GM19328 (cell line): ENCODE results near the gene RAPH1.
"Not testable (repeated sequence)": the region's sequence is repeated elsewhere in the genome, so short reads cannot be mapped to it uniquely, and the experiment has no call there.

Experiments used
- ATAC-seq: cut with Tn5 transposase; IDR thresholded peaks from one replicate; pipeline ENCODE4 v1.9.1; 2021; ENCODE audit warnings: mild to moderate bottlenecking, moderate library complexity; ENCODE audit not compliant: unreplicated experiment

The RAPH1 gene

DNA sequence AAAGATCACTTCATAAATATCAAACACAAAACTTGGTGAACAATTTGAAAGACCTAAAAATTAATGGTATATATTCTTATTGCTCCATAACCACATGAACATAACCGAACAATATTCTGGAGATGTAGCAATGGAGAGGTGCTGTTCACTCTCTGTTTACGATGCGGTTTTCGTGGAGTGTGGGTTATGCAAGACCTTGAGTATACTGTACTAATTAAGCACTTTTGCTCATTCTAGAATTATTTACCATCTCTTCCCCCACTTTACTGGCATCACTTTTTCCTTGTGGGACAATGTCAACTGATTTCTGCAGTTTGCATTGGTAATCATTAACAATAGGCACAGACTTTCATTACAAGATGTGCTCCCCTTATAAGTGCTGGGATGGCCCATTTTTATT is 97.6 kb downstream of the RAPH1 start:
- ATAC-seq, result no peak

- no peak for ATAC-seq
These were observed 98.6 kb downstream of the RAPH1 start for GRCh38 chr2:203436496-203436895.

DNA sequence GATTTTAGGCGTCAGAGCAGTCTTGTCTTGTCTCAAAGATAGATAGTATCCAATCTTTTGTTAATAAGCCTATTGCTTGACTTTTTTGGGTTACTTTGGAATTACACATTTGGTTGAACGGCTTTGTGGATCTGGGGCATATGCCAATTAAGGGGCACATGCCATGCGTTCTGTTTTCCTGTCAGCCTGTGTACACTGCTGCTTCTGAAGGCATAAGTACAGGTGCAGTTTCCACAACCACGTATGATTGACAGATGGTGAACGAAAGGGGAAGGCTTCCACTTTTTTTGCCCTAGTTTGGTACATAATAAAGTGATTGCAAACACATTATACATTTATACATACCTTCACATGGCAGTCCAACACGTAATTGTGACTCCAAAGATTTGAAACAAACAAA is 102.3 kb downstream of the RAPH1 start:
- no peak for ATAC-seq

DNA sequence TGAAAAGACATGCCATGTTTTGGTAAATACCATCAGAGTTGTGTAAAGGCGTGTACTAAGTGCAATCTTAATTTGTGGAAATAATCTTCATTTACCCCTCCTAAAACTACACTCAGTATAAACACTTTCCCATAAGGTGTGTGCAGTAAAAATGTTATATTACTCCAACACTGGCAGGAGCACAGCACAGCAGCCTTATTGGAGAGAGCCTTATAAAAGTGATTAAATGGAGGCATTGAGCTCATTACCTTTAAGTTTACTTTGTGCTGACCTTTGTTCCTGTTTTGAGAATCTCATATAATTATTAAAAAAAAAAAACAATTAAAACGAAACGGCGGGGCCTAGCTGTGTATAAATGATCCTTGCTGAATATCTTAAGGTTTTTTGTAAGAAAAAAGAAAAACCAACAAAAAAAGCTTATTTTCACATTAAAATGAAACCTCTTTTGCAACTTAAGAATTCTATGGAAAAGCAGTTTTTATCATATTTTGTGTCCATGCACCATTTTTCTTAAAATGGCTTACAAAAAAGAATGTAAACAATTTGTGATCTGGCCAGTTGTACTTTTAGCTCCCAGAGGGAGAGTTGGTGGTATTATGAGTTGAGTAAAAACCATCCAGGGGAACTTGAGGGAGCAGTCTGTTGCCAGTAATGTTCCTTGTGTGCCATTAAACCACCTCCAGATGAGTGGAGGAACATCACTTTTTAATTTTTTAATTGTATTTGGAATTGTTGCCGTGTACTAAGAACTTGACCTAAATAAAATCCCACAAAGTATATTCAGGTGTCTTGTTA is 103.5 kb downstream of the RAPH1 start:
- no peak for ATAC-seq

DNA sequence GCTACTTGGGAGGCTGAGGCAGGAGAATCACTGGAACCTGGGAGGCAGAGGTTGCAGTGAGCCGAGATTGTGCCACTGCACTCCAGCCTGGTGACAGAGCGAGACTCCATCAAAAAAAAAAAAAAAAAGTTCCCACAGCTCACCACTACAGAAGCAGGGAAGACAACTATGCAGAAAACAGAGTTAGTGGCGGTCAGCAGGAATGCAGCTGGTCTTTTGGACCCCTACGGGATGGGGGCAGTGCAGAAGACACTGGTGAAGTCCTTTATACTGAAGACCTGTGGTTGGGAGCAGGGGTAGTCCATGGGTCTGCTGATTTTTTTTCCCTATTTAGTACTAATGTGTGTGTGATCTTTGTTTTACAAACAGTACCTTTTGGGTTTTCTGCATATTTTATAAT is 105.5 kb downstream of the RAPH1 start:
- not testable (repeated sequence) for ATAC-seq

- ATAC-seq, result no peak
These were observed 108.0 kb downstream of the RAPH1 start for GRCh38 chr2:203427061-203427460.

GRCh38 chr2:203418271-203418670 is 116.8 kb downstream of the RAPH1 start:
- no peak for ATAC-seq

GRCh38 chr2:203413796-203414195 is 121.3 kb downstream of the RAPH1 start:
- ATAC-seq, result no peak

DNA sequence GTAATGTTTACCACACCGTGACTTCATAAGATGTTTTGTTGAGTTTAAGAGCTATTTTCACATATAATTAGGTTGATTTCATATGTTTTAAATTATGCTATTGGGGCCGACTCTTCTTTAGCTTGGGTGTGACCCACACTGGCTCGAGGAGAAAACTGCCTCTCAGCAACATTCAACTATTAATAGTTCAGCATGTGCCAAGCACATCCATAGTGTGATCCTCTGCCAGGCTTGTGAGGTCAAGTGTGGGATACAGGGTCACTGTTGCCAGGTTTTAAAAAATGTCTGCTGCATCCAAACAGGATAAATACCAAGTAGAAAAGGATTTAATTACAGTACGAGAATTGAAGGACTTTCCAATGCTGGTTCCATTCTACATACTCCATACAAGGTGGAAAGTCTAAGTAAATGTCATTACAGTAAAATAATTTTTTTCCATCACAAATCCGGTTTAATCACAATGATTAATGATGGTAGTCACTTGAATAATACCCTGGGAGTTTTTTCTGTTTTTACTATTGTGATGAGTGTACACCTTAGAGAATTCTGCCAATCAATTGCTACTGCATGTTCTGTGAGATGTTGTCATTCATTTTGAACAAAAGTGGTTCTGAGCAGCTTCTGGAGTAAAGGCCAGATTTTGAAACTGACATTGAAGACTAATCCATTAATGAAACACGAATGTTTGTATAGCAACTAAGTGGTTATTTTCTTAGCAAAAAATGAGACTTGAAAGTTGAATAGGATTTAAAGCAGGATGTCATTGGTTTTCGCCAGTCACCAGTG is 122.4 kb downstream of the RAPH1 start:
- ATAC-seq, result no peak

- ATAC-seq, result no peak
These were observed 127.6 kb downstream of the RAPH1 start for GRCh38 chr2:203407496-203407895.

GRCh38 chr2:203404996-203405395 is 130.1 kb downstream of the RAPH1 start:
- ATAC-seq, result no peak

DNA sequence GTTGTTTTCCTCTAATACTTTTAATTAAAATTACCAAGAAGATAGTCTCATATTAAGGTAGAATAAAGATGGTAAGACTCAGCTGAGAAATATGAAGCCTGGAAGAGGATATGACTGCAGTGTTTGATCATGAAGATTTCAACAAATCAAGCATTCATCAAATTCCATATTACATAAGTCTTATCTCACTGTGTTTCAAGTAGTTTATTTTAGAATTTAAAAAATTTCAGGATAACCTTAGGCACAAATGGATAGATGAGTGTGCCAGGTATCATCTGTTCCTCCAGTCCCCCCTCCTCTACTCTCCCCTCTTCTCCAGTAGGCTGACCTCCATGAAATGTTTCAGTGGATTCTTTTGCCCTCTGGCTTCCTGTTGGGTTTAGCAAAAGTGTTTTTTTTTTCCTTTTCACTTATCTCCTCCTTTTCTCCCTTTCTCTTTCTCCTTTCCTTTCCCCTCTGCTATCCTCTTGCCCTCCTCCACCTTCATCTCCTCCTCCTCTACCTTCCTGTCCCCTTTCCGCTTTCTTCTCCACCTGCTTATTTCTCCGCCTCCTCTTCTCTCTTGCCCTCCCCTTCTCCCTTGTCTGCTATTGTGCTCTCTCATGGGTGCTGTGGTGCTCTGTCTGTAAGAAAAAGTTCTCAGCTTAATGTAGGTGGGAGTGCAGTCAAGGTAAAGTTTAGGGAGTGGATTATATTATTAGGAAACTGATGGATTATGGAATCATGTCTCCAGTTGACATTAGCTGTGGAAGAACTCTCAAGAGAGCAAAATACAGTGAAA is 134.1 kb downstream of the RAPH1 start:
- ATAC-seq, result no peak

- no peak for ATAC-seq
These were observed 136.1 kb downstream of the RAPH1 start for GRCh38 chr2:203399031-203399430.

GRCh38 chr2:203396667-203397066 is 138.4 kb downstream of the RAPH1 start:
- ATAC-seq, result no peak

DNA sequence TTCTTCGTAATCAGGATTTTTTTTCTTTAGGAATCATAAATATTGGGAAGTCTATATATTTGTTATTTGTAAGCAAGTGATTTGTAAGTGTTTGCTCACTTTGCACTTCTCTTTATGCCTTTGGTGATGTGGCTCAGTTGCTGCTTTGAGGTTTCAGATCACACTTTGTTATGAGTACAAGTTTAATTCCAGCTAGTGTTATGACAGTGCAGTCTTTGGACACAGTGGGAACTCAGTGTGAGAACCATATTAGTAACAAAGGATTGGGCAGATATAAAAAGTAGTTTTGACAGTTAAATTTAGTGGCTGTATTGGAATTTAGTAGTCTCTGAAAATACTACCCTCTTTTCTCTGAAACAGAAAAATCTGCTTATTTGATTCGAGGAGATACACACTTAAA is 139.2 kb downstream of the RAPH1 start:
- no peak for ATAC-seq

- ATAC-seq, result no peak
These were observed 140.4 kb downstream of the RAPH1 start for GRCh38 chr2:203394519-203395227.

GRCh38 chr2:203388153-203388552 is 146.9 kb downstream of the RAPH1 start:
- not testable (repeated sequence) for ATAC-seq

DNA sequence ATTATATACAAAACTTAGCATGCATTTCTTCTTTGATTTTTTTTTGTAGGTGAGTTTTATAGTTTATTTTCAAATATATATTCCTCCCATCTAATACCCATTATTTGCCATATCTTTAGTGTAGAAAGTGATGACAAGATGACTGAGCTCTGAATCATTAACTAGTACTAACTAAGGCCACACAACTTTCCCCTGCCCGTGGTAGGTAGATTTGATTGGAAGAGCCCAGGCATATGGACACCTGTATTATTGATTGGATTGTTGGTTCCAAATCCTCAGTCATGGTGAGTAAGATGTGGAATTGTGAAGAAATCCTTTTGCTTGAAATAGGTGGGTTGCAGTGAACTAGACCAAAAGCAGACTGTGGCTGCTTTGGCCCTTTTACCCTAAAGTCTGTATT is 152.1 kb downstream of the RAPH1 start:
- ATAC-seq, result no peak

DNA sequence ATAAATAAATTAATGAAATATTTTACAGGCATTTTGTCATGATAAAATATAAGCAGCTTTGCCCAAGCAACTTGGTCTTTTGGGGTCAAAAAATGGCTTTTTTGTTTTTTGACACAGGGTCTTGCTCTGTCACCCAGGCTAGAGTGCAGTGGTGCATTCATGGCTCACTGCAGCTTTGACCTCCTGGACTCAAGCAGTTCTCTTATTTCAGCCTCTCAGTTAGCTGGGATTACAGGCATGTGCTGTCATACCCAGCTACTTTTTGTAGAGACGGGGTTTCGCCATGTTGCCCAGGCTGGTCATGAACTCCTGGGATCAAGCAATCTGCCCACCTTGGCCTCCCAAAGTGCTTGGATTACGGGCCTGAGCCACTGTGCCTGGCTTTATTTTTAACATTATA is 155.9 kb downstream of the RAPH1 start:
- ATAC-seq, result no peak

DNA sequence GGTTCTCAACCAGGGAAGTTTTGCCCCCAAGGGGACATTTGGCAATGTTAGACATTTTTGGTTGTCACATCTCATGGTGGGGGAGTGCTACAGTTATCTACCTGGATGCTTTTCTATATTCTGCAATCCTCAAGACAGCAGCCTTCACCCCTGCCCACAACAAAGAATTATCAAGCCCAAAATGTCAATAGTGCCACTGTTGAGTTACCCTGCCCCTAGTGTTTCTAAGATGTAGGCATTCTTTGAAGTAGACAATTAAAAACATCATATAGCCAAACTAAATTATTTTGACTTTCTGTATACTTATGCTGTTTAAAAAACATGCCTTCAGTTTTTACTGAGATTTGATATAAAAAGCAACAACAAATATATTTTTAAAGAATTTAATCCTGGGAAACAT is 158.9 kb downstream of the RAPH1 start:
- no peak for ATAC-seq

GRCh38 chr2:203372706-203373105 is 162.4 kb downstream of the RAPH1 start:
- ATAC-seq, result not testable (repeated sequence)
